GM23248 (cell line): ENCODE measurements around the gene HJURP.

ENCODE experiments used
- EZH2 ChIP-seq: fragments of 200-600 bp; sonication (generic); IDR thresholded peaks from 2 replicates; pipeline ENCODE4 v1.6.1; 2018; ENCODE audit warnings: antibody characterized with exemption, mild to moderate bottlenecking; ENCODE audit not compliant: insufficient read depth, poor library complexity, severe bottlenecking
- EZH2phosphoT487 ChIP-seq: fragments of 200-600 bp; sonication (generic); IDR thresholded peaks from 2 replicates; pipeline ENCODE4 v1.6.1; 2018; ENCODE audit warnings: antibody characterized with exemption, moderate library complexity, mild to moderate bottlenecking, low read depth; ENCODE audit not compliant: insufficient read depth

GRCh38 chr2:233871432-233871831, 17.1 kb upstream of the HJURP start:
- no peak for TF ChIP-seq EZH2
- no peak for TF ChIP-seq EZH2phosphoT487
